SJSA1 (cell line): ENCODE data around the gene IRS1. TPM values are rescaled to one million over a fixed set of nuclear protein-coding genes. Genes with fewer than 3 reads are reported as not detected.

Experiments used
- DNase-seq, 2 experiments: peaks; one replicate each; pipeline ENCODE4 v3.0.0-alpha.2; 2015 to 2020; ENCODE audit warnings: low spot score in 2 of 2, low read depth in 1 of 2
- H3K27ac ChIP-seq: fragments of 250-450 bp; sonication (Bioruptor Pico); 2 replicates; pipeline ENCODE4 v1.5.1; 2020; ENCODE audit warnings: mild to moderate bottlenecking, moderate library complexity
- H3K27me3 ChIP-seq: fragments of 250-450 bp; sonication (Bioruptor Pico); replicated peaks from 2 replicates; pipeline ENCODE4 v1.5.1; 2020; ENCODE audit warnings: mild to moderate bottlenecking, moderate library complexity
- H3K36me3 ChIP-seq: fragments of 250-450 bp; sonication (Bioruptor Pico); 2 replicates; pipeline ENCODE4 v1.5.1; 2020; ENCODE audit warnings: mild to moderate bottlenecking
- H3K4me1 ChIP-seq: fragments of 250-450 bp; sonication (Bioruptor Pico); replicated peaks from 2 replicates; pipeline ENCODE4 v1.6.1; 2021; ENCODE audit warnings: mild to moderate bottlenecking
- H3K4me3 ChIP-seq: fragments of 250-450 bp; sonication (Bioruptor Pico); 2 replicates; pipeline ENCODE4 v1.5.1; 2020; ENCODE audit warnings: mild to moderate bottlenecking
- H3K9me3 ChIP-seq: fragments of 250-450 bp; sonication (Bioruptor Pico); replicated peaks from 2 replicates; pipeline ENCODE4 v1.5.1; 2020; ENCODE audit warnings: mild to moderate bottlenecking
- total RNA-seq: library from RNA; depleted of rRNA; stranded (reverse); fragments of >200 nt; shearing (Covaris generic); gene quantifications from 2 replicates; pipeline ENCODE4 v1.2.3, GENCODE V29; 2014

IRS1 gene
- total RNA-seq, 1 experiment from 2014 or later, result 19.2 TPM

GRCh38 chr2:226771067-226771466, 28.6 kb downstream of the IRS1 start:
- Histone ChIP-seq H3K4me3 (no peak overlapping the region), H3K27ac (no peak overlapping the region), H3K4me1 (peaks cover 23% of the 10 kb centered on the region), H3K9me3 (no peaks in the 10 kb centered on the region), H3K27me3 (no peaks in the 10 kb centered on the region), H3K36me3 (peaks cover 50% of the 10 kb centered on the region)
- DNase-seq, result no peak

GRCh38 chr2:226767056-226767813, 32.4 kb downstream of the IRS1 start:
- Histone ChIP-seq H3K36me3 (peaks cover 51% of the 10 kb centered on the region), H3K4me1 (peaks cover 12% of the 10 kb centered on the region), H3K27ac (no peak overlapping the region), H3K9me3 (no peaks in the 10 kb centered on the region), H3K27me3 (no peaks in the 10 kb centered on the region), H3K4me3 (no peak overlapping the region)
- DNase-seq, result no peak

GRCh38 chr2:226766352-226767055, 33.1 kb downstream of the IRS1 start:
- DNase-seq, result no peak
- H3K36me3 ChIP-seq, result peaks cover 51% of the 10 kb centered on the region
- H3K4me1 ChIP-seq, result peaks cover 12% of the 10 kb centered on the region
- H3K27ac ChIP-seq, result no peak overlapping the region
- no peak overlapping the region for H3K4me3 ChIP-seq
- H3K9me3 ChIP-seq, result no peaks in the 10 kb centered on the region
- H3K27me3 ChIP-seq, result no peaks in the 10 kb centered on the region

GRCh38 chr2:226763320-226763719, 36.3 kb downstream of the IRS1 start:
- DNase-seq, result no peak
- Histone ChIP-seq H3K9me3 (no peaks in the 10 kb centered on the region), H3K4me3 (no peak overlapping the region), H3K27ac (no peak overlapping the region), H3K27me3 (no peaks in the 10 kb centered on the region), H3K4me1 (peaks cover 42% of the 10 kb centered on the region), H3K36me3 (peaks cover 38% of the 10 kb centered on the region)

GRCh38 chr2:226761195-226761583, 38.4 kb downstream of the IRS1 start:
- Histone ChIP-seq H3K27ac (no peak overlapping the region), H3K4me1 (peaks cover 47% of the 10 kb centered on the region), H3K27me3 (no peaks in the 10 kb centered on the region), H3K9me3 (no peaks in the 10 kb centered on the region), H3K36me3 (peaks cover 31% of the 10 kb centered on the region), H3K4me3 (no peak overlapping the region)
- no peak for DNase-seq

GRCh38 chr2:226760412-226761194, 39.0 kb downstream of the IRS1 start:
- peaks cover 28% of the 10 kb centered on the region for H3K36me3 ChIP-seq
- DNase-seq, result peak; percentile 78 to 85
- no peak overlapping the region for H3K4me3 ChIP-seq
- no peaks in the 10 kb centered on the region for H3K27me3 ChIP-seq
- H3K9me3 ChIP-seq, result no peaks in the 10 kb centered on the region
- H3K27ac ChIP-seq, result peak overlapping the region; percentile 55
- H3K4me1 ChIP-seq, result peaks cover 53% of the 10 kb centered on the region

- H3K27ac ChIP-seq, result peak overlapping the region; percentile 55
- no peaks in the 10 kb centered on the region for H3K9me3 ChIP-seq
- H3K4me1 ChIP-seq, result peaks cover 62% of the 10 kb centered on the region
- peaks cover 20% of the 10 kb centered on the region for H3K36me3 ChIP-seq
- H3K4me3 ChIP-seq, result no peak overlapping the region
- H3K27me3 ChIP-seq, result no peaks in the 10 kb centered on the region
- DNase-seq, result no peak
Measured at GRCh38 chr2:226759768-226760167, 39.9 kb downstream of the IRS1 start.

- no peaks in the 10 kb centered on the region for H3K9me3 ChIP-seq
- H3K27ac ChIP-seq, result peak overlapping the region; percentile 55
- peaks cover 69% of the 10 kb centered on the region for H3K4me1 ChIP-seq
- no peaks in the 10 kb centered on the region for H3K27me3 ChIP-seq
- peak in 1 of 2 experiments; percentile 70 for DNase-seq
- peaks cover 13% of the 10 kb centered on the region; the same call in 1 of the 2 replicates for H3K36me3 ChIP-seq
- no peak overlapping the region for H3K4me3 ChIP-seq
Measured at GRCh38 chr2:226758921-226759640, 40.5 kb downstream of the IRS1 start.

GRCh38 chr2:226756131-226756530, 43.5 kb downstream of the IRS1 start:
- peak in 1 of 2 experiments; percentile 73 for DNase-seq
- peaks cover 4% of the 10 kb centered on the region; the same call in 1 of the 2 replicates for H3K36me3 ChIP-seq
- peak overlapping the region; percentile 74 for H3K27ac ChIP-seq
- no peaks in the 10 kb centered on the region for H3K27me3 ChIP-seq
- no peaks in the 10 kb centered on the region for H3K9me3 ChIP-seq
- no peak overlapping the region for H3K4me3 ChIP-seq
- H3K4me1 ChIP-seq, result peaks cover 70% of the 10 kb centered on the region

- no peaks in the 10 kb centered on the region for H3K27me3 ChIP-seq
- H3K27ac ChIP-seq, result peak overlapping the region; percentile 74
- no peaks in the 10 kb centered on the region for H3K9me3 ChIP-seq
- DNase-seq, result peak in 1 of 2 experiments; percentile 78
- no peak overlapping the region for H3K4me3 ChIP-seq
- 0 out of 2 replicates have a peak, but pooled peaks cover 4% of the 10 kb centered on the region for H3K36me3 ChIP-seq
- peaks cover 65% of the 10 kb centered on the region for H3K4me1 ChIP-seq
Measured at GRCh38 chr2:226755631-226756030, 44.0 kb downstream of the IRS1 start.

GRCh38 chr2:226754821-226755604, 44.6 kb downstream of the IRS1 start:
- no peak overlapping the region for H3K4me3 ChIP-seq
- peak overlapping the region; percentile 74 for H3K27ac ChIP-seq
- H3K36me3 ChIP-seq, result 0 out of 2 replicates have a peak, but pooled peaks cover 4% of the 10 kb centered on the region
- H3K27me3 ChIP-seq, result no peaks in the 10 kb centered on the region
- H3K9me3 ChIP-seq, result no peaks in the 10 kb centered on the region
- DNase-seq, result peak in 1 of 2 experiments; percentile 84
- H3K4me1 ChIP-seq, result peaks cover 59% of the 10 kb centered on the region

GRCh38 chr2:226752887-226753286, 46.7 kb downstream of the IRS1 start:
- Histone ChIP-seq H3K36me3 (peaks cover 10% of the 10 kb centered on the region), H3K9me3 (no peaks in the 10 kb centered on the region), H3K4me3 (no peak overlapping the region), H3K4me1 (peaks cover 37% of the 10 kb centered on the region), H3K27ac (no peak overlapping the region), H3K27me3 (no peaks in the 10 kb centered on the region)
- DNase-seq, result no peak
